GM18511 (cell line): ENCODE measurements around the gene GIT1.

ENCODE experiments used
- ATAC-seq: cut with Tn5 transposase; IDR thresholded peaks from one replicate; pipeline ENCODE4 v1.9.1; 2021; ENCODE audit warnings: mild to moderate bottlenecking, moderate library complexity; ENCODE audit not compliant: unreplicated experiment

Gene GIT1

DNA sequence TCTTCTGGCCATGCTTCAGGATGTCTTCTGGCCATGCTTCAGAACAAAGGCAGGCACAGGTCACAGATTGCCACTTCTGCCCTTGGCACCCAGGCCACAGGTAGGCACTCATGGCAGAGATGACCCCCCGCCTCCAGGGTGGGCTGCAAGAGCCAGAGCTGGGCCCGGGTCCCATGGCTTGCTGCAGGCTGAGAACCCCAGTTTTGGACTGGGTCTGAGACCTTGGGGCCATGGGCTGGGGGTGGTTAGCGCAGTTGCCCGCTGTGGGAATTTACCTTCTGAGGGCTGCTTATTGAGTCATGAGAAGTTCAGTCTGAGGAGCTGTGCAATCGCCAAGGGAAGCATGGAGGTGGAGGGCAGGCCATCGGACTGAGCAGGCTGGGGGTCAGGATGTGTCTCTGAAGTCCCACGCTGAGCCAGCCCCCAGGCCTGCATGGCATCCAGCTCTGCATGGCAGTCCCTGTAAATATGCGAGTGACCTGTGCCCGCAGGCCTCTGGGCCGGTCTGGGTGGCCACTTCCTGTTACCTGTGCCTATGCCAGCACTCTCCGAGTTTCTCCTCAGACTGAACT lies 5.2 kb upstream of the GIT1 start:
- ATAC-seq, result no peak

- no peak for ATAC-seq
These were observed 4.4 kb upstream of the GIT1 start for GRCh38 chr17:29593591-29594518.

GRCh38 chr17:29592850-29593551 lies 3.6 kb upstream of the GIT1 start, which contains the start of gene ANKRD13B:
ANKRD13B (plus strand) TSS chr17:29593132; CDS start chr17:29593622, 490 bp downstream.
- ATAC-seq, result no peak

- peak; percentile 42 for ATAC-seq
These were observed 2.5 kb upstream of the GIT1 start for GRCh38 chr17:29591737-29592608.

GRCh38 chr17:29591146-29591736 lies 1.8 kb upstream of the GIT1 start:
- no peak for ATAC-seq

DNA sequence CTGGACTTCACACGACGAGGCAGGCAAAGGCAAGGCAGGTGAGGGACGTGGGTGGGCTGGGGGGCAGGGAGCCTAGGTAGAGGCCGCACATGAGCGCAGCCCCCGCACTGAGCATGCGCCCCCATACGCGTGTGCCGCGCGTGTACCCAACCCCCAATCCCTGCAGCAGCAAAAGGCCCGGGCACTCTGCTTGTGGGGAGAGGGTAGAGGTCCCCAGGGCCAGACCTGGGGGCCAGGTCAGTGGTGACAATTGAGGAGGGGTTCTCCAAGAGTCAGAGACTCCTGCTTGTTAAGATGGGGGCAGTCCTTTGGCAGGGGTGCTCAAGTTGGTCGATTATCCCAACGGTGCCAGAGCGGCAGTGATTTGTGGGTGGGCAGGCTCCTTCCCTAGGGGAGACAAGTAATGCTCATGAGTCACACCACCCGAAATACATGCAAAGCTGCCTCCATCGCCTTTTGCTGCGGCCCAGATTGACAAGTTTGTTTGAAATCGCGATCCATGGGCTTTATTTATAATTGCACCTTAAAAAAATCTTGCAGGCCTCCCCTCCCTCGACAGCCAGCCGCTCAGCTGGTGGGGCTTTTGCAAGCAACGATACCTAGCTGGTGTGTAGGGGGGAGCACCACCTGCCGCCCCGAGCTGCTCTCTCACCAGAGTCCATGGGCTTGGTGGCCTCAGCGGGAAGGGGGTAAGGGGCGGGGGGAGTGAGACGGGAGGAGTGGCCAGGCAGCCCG lies 1.1 kb upstream of the GIT1 start:
- ATAC-seq, result no peak

DNA sequence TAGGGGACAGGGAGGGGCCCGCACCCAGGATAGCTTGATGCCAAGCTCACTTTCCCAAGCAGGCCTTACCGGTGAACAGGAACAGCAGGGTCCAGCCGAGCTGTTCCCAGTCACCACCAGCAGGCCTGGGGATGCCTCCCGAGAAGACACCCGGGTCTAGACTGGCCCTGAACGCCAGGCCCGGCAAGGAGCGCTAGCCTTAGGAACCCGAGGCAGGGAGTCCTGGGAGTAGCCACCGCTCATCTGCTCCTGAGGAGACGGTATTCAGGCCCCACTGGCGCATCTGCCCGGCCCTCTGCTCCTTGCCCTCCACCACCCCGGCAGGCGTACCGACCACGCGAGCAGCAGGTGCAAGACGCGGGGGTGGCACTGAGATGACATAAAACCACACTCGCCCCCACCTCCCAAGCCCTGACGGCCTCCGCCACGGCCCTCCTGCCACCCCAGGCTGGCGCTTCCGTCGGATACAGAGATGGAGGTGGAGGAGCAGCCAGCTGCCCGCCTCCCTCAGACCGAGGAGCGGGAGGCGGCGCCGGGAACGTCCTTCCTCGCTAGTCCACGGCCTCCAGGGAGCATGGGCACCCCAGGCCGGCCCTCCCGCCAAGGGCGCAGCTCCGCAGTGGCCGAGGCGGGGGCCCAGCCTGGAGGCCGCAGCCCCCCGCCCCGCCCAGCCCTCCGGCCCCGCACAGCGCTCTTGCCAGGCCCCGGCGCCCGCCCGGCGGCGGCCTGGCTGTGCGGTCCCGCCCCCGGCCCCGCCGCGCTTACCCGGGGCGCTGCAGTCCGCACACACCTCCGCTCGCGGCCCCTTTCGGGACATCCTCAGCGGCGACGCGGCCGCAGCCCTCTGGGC lies 661 bp downstream of the GIT1 start:
- ATAC-seq, result peak; percentile 26

DNA sequence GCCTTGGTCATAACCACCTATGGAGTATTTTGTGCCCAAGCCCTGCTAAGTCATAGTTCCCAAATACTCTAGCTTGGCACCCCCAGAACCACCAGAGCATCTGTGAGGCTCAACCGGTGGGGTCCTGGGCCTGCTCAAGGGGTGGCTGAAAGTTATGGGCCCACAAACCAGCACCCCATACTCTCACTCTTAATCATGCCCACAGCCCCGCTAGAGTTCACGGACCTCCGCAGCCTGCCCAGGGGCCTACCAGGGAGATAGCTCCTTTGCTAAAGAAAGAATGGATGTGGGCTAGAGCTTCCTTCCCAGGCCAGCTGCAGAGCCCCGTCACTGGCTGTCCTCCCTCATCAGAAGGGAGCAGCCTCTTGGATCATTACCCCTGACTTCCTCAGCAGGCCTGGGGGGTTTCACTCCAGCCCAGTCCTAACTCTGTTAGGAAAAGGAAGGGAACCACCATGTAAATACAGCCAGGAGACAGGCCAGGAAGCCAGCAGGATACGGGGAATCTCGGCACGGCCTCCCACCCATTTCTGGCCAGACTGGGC lies 1.4 kb downstream of the GIT1 start:
- no peak for ATAC-seq

DNA sequence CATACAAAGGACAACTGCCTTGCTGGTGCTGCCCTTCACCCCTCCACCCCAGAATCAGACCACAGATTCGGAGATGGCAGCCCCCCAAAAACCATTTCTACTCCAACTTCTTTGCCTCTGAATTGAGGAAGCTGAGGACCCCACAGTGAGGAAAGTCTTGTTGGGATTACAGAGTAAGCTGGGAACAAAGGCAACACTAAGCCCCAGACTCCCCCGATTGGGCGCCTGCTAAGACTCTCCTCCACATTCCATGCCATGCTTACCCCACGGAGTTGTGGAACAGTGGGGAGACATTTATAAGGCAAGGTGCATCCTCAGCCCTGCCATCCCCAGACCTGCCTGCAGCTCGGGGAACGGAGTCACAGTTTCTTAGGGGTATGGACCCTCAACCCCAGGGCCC lies 1.9 kb downstream of the GIT1 start:
- no peak for ATAC-seq

GRCh38 chr17:29586676-29587469 lies 2.6 kb downstream of the GIT1 start:
- no peak for ATAC-seq

DNA sequence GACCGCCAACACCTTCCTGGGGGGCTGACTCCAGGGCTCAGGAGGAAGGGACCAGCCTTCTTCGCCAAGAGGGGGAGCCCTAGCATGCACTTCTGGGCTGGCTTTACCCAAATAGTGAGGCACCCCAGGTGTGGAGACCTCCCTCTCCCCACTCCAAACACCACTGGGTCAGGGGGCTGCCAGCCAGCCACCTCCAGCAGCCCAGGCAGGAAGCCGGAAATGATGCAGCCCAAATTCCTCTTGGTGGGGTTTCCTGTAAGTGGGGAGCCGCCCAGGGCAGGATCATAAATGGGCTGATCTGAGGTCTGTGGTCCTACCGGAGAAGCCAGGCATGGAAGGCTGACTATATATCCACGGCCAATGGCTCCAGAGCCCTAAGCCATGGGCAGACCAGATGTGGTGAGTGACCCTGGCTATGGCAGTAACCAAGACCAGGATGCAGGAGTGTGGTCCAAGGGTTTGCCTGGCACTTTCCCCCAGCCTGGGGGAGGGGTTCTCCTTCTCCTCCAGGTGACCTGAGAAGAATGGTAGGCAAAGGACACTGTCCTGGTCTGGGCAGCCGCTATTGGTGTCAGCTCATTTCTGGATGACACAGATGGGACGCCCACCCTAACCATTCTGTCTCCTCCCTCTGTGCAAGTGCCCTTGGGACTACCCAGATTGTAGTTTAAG lies 4.2 kb downstream of the GIT1 start:
- ATAC-seq, result no peak

DNA sequence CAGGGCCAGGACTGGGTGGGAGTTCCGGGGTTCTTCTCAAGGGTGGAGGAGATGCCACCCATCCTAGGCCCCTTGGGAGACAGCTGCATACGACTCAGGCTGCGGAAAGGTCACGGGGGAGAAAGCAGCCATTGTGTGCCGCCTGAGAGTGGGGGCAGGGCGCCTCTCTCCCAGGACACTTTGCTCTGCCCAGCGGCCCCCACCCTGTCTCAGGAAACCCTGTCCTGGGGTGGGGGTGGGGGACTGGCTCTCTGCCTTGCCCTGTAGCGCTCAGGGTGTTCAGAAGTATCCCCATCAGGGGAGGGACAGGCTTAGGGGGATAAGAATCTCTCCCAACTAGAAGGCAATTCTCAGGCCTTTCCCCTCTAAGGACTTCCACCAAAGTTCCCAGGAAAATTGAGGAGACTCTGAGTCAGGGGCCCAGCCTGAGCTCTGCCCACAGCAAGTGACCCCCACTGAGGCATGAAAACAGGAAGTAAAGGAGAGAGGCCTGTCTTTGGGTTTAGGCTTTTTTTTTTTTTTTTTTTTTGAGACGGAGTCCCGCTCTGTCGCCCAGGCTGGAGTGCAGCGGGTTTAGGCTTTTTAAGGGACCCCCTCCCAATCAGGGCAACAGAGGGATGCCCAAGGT lies 4.9 kb downstream of the GIT1 start:
- no peak for ATAC-seq

GRCh38 chr17:29583324-29584248 lies 5.9 kb downstream of the GIT1 start:
- no peak for ATAC-seq

DNA sequence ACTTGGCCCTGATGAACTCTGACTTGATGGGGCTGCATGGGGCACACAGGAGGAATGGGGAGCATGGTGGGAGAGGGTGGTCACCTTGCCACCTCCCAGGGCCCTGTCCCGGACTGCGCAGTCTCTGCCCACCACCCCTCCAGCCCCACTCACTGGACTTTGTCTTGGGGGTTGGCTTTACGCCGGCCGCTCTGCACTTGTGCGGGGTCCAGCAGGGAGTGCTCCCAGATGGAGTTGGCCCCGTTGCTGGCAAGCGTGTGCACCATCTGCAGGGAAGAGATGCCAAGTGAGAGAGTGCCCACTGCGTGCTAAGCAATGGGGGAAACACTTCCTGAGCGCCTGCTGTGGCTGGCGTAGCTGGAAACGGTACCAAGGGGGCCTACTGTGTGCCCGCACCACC lies 6.7 kb downstream of the GIT1 start:
- ATAC-seq, result no peak

- ATAC-seq, result no peak
These were observed 7.1 kb downstream of the GIT1 start for GRCh38 chr17:29582254-29582765.
